ENCODE results near the gene KRT76.

Gene KRT76

GRCh38 chr12:52730793-52731192 is 46.4 kb downstream of the KRT76 start:
- DNase-seq (ENCODE audit: low read depth, low spot score): no peak

GRCh38 chr12:52730383-52730782 is 46.8 kb downstream of the KRT76 start:
- no peak for DNase-seq (ENCODE audit: low read depth, low spot score)

- no peak for DNase-seq (ENCODE audit: low read depth, low spot score)
Observed at GRCh38 chr12:52729147-52729546, 48.0 kb downstream of the KRT76 start.

- DNase-seq (ENCODE audit: low read depth, low spot score): no peak
Observed at GRCh38 chr12:52728374-52728773, 48.8 kb downstream of the KRT76 start.

- DNase-seq (ENCODE audit: low read depth, low spot score): no peak
Observed at GRCh38 chr12:52727037-52727436, 50.1 kb downstream of the KRT76 start.

GRCh38 chr12:52726451-52726850 is 50.7 kb downstream of the KRT76 start:
- no peak for DNase-seq (ENCODE audit: low read depth, low spot score)

- no peak for DNase-seq (ENCODE audit: low read depth, low spot score)
Observed at GRCh38 chr12:52724384-52724783, 52.8 kb downstream of the KRT76 start.

- no peak for DNase-seq (ENCODE audit: low read depth, low spot score)
Observed at GRCh38 chr12:52722680-52723079, 54.5 kb downstream of the KRT76 start.

- DNase-seq (ENCODE audit: low read depth, low spot score): no peak
Observed at GRCh38 chr12:52721838-52722470, 55.2 kb downstream of the KRT76 start.

- DNase-seq (ENCODE audit: low read depth, low spot score): no peak
Observed at GRCh38 chr12:52720365-52720886, 56.7 kb downstream of the KRT76 start.
